Left kidney (tissue), 2 donors: ENCODE results near the gene WARS2. TPM values are rescaled to one million over a fixed set of nuclear protein-coding genes. Genes with fewer than 3 reads are reported as not detected.

ENCODE experiments used
- DNase-seq: peaks from one replicate; pipeline ENCODE4 v3.0.0-alpha.2; 2013
- polyA plus RNA-seq: library from polyadenylated mRNA; unstranded; fragments of 120-200 nt; gene quantifications from one replicate; pipeline ENCODE4 v1.2.1, GENCODE V29; 2013; ENCODE audit not compliant: insufficient read length

The WARS2 gene
- polyA plus RNA-seq, 1 donor = 27.7 TPM

GRCh38 chr1:118999348-119000071, 140.9 kb downstream of the WARS2 start:
- no peak for DNase-seq

- no peak for DNase-seq
These were observed 142.3 kb downstream of the WARS2 start for GRCh38 chr1:118998171-118998570.

- DNase-seq = no peak
These were observed 143.2 kb downstream of the WARS2 start for GRCh38 chr1:118997225-118997624.

- DNase-seq = no peak
These were observed 145.0 kb downstream of the WARS2 start for GRCh38 chr1:118995312-118996016.

- DNase-seq = no peak
These were observed 146.8 kb downstream of the WARS2 start for GRCh38 chr1:118993700-118994026.

GRCh38 chr1:118992868-118993699, 147.4 kb downstream of the WARS2 start:
- DNase-seq = no peak

- no peak for DNase-seq
These were observed 148.1 kb downstream of the WARS2 start for GRCh38 chr1:118992237-118992825.

GRCh38 chr1:118991448-118991847, 149.0 kb downstream of the WARS2 start:
- DNase-seq = no peak

- DNase-seq = no peak
These were observed 149.8 kb downstream of the WARS2 start for GRCh38 chr1:118990513-118991152.

- no peak for DNase-seq
These were observed 150.5 kb downstream of the WARS2 start for GRCh38 chr1:118989878-118990378.

GRCh38 chr1:118989006-118989815, 151.2 kb downstream of the WARS2 start:
- DNase-seq = no peak

- no peak for DNase-seq
These were observed 152.1 kb downstream of the WARS2 start, which contains the start of gene TBX15 for GRCh38 chr1:118988186-118989005. TBX15 (minus strand) TSS chr1:118988343; CDS start chr1:118987795, 548 bp downstream.

GRCh38 chr1:118987468-118988185, 152.8 kb downstream of the WARS2 start:
- no peak for DNase-seq

GRCh38 chr1:118986555-118987467, 153.6 kb downstream of the WARS2 start:
- no peak for DNase-seq

- no peak for DNase-seq
These were observed 154.6 kb downstream of the WARS2 start for GRCh38 chr1:118985640-118986554.

GRCh38 chr1:118984722-118985639, 155.5 kb downstream of the WARS2 start:
- DNase-seq = no peak
